PC-3 (cell line): ENCODE data around the gene UTS2.

Source experiments
- EZH2 ChIP-seq: fragments of 300-600 bp; sonication (generic); IDR thresholded peaks from one replicate; pipeline ENCODE4 v1.6.1; 2017; ENCODE audit warnings: antibody characterized with exemption, mild to moderate bottlenecking, low read length; ENCODE audit not compliant: unreplicated experiment
- EZH2phosphoT487 ChIP-seq: fragments of 300-600 bp; sonication (generic); IDR thresholded peaks from 2 replicates; pipeline ENCODE4 v1.6.1; 2018; ENCODE audit warnings: mild to moderate bottlenecking, antibody characterized with exemption, low read length, borderline replicate concordance
- TF ChIP-seq, protein P1 (sequence below): fragments of 300-600 bp; sonication (generic); conservative IDR thresholded peaks from 2 replicates; pipeline ENCODE4 v1.5.1; 2017; ENCODE audit warnings: antibody characterized with exemption, low read depth, mild to moderate bottlenecking, low read length

DNA sequence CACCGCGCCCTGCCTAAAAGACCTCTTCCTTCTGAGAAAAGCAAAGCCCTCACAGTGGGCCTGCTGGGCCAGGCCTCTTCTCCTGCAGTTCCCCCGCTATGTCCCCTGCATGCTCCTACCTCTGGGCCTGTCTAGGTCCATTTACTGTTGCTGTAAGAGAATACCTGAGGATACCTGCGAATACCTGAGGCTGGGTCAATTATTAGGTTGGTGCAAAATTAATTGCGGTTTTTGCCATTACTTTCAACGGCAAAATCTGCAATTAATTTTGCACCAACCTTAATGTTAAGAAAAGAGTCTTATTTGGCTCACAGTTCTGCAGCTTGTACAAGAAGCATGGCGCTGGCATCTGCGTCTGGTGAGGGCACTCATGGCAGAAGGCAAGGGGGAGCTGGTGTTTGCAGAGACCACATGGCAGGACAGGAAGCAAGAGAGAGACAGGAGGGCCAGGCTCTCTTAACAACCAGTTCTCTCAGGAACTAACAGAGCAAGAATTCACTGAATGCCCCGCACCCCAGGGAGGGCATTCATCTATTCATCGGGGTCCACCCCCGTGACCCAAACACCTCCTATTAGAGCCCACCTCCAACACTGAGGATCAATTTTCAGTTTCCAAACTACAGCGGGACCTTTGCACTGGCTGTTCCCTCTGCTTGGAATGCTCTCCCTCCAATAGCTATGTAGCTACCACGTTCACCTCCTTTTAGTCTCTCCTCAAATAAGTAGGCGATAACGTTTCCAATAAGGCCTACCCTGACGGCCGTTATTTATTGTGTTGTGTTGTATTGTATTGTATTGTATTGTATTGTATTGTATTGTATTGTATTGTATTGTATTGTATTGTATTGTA lies 9.6 kb upstream of the UTS2 start:
- TF ChIP-seq EZH2, result no peak
- TF ChIP-seq, protein P1, sequence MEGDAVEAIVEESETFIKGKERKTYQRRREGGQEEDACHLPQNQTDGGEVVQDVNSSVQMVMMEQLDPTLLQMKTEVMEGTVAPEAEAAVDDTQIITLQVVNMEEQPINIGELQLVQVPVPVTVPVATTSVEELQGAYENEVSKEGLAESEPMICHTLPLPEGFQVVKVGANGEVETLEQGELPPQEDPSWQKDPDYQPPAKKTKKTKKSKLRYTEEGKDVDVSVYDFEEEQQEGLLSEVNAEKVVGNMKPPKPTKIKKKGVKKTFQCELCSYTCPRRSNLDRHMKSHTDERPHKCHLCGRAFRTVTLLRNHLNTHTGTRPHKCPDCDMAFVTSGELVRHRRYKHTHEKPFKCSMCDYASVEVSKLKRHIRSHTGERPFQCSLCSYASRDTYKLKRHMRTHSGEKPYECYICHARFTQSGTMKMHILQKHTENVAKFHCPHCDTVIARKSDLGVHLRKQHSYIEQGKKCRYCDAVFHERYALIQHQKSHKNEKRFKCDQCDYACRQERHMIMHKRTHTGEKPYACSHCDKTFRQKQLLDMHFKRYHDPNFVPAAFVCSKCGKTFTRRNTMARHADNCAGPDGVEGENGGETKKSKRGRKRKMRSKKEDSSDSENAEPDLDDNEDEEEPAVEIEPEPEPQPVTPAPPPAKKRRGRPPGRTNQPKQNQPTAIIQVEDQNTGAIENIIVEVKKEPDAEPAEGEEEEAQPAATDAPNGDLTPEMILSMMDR, result no peak
- no peak for TF ChIP-seq EZH2phosphoT487
